ENCODE results near the gene RNASEH1.
"Not testable (repeated sequence)": the region's sequence is repeated elsewhere in the genome, so short reads cannot be mapped to it uniquely, and the experiment has no call there.

DNA sequence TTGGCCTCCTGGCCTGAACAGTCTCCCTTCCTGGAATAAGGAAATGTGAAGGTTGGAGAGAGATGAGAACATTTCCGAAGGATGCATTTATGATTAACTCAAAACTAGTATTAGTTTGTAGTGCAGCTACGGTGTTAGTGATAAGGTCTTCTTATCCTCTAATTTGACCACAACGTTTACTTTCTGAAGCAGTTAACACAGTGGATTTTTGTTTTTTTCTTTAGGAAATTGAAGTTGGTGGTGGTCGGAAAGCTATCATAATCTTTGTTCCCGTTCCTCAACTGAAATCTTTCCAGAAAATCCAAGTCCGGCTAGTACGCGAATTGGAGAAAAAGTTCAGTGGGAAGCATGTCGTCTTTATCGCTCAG is 18.1 kb upstream of the RNASEH1 start:
- TF ChIP-seq, protein P1, sequence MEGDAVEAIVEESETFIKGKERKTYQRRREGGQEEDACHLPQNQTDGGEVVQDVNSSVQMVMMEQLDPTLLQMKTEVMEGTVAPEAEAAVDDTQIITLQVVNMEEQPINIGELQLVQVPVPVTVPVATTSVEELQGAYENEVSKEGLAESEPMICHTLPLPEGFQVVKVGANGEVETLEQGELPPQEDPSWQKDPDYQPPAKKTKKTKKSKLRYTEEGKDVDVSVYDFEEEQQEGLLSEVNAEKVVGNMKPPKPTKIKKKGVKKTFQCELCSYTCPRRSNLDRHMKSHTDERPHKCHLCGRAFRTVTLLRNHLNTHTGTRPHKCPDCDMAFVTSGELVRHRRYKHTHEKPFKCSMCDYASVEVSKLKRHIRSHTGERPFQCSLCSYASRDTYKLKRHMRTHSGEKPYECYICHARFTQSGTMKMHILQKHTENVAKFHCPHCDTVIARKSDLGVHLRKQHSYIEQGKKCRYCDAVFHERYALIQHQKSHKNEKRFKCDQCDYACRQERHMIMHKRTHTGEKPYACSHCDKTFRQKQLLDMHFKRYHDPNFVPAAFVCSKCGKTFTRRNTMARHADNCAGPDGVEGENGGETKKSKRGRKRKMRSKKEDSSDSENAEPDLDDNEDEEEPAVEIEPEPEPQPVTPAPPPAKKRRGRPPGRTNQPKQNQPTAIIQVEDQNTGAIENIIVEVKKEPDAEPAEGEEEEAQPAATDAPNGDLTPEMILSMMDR (conservative IDR thresholded peaks at IDR 0.05 in 1 of 2, IDR thresholded peaks at IDR 0.05 in 1 of 2; ENCODE audit: extremely low read depth in 1 of 2, insufficient read depth in 1 of 2, low read depth in 1 of 2, low read length in 2 of 2) = not testable (repeated sequence)
- not testable (repeated sequence) for TF ChIP-seq EZH2 (IDR thresholded peaks at IDR 0.05; ENCODE audit: borderline replicate concordance, low read length)
